Activated CD4-positive, alpha-beta T cell treated with anti-CD3 and anti-CD28 coated beads, Interleukin-2, amount 10 ng/mL, durations not matched to agents 7 days and 5 days (primary cell): Measurements from ENCODE around the gene APEH. TPM values are rescaled to one million over a fixed set of nuclear protein-coding genes. Genes with fewer than 3 reads are reported as not detected.
A peak's percentile ranks its signal among the peaks of the same experiment; 100 is the strongest.
"Not testable (repeated sequence)": the region's sequence is repeated elsewhere in the genome, so short reads cannot be mapped to it uniquely, and the experiment has no call there.

Experiments used
- CTCF ChIA-PET: fragments of 350-600 bp; sonication (Branson Sonifier 250); formaldehyde crosslinking; loops from one replicate; lab custom pipeline; 2021; ENCODE audit warnings: antibody characterized with exemption; lab: Charles Lee
- POLR2A ChIA-PET: fragments of 350-600 bp; sonication (Branson Sonifier 250); formaldehyde crosslinking; loops from one replicate; lab custom pipeline; 2021; ENCODE audit warnings: antibody characterized with exemption; lab: Charles Lee
- DNase-seq: peaks from one replicate; pipeline ENCODE4 v3.0.0-alpha.2; 2020
- H3K27ac Mint-ChIP-seq: one replicate; pipeline ENCODE4 v1.8.0; 2021; ENCODE audit warnings: mild to moderate bottlenecking, moderate library complexity, mixed read lengths
- H3K27me3 Mint-ChIP-seq: one replicate; pipeline ENCODE4 v1.8.0; 2021; ENCODE audit warnings: mixed read lengths
- H3K36me3 Mint-ChIP-seq: one replicate; pipeline ENCODE4 v1.8.0; 2021; ENCODE audit warnings: low read depth, mixed read lengths
- H3K4me1 Mint-ChIP-seq: one replicate; pipeline ENCODE4 v1.8.0; 2021; ENCODE audit warnings: mixed read lengths
- H3K4me3 Mint-ChIP-seq: one replicate; pipeline ENCODE4 v1.8.0; 2021; ENCODE audit warnings: mild to moderate bottlenecking, moderate library complexity, mixed read lengths
- H3K9me3 Mint-ChIP-seq: one replicate; pipeline ENCODE4 v1.8.0; 2021; ENCODE audit warnings: mixed read lengths
- total RNA-seq, 2 experiments: library from RNA; stranded (reverse); gene quantifications; one replicate each; pipeline ENCODE4 v1.2.3, GENCODE V29; 2021

APEH gene
- total RNA-seq, 2 experiments from 2014 or later, result 137 TPM

- peak overlapping the region; percentile 97 for H3K4me3 Mint-ChIP-seq
- peaks cover 38% of the 10 kb centered on the region for H3K4me1 Mint-ChIP-seq
- H3K27me3 Mint-ChIP-seq, H3K9me3 Mint-ChIP-seq, H3K36me3 Mint-ChIP-seq, DNase-seq, POLR2A ChIA-PET: not testable (repeated sequence)
- H3K27ac Mint-ChIP-seq, result peak overlapping the region; percentile 92
- CTCF ChIA-PET, result interaction anchor here (1.1 to 1.4 kb wide), 2 partner anchors 8 to 149 kb away, joined by 3 to 5 read pairs; no protein-coding TSS in a partner anchor
Observed at GRCh38 chr3:49688338-49689045, 14.3 kb downstream of the APEH start.

GRCh38 chr3:49689046-49689907, 15.1 kb downstream of the APEH start, which contains the start of the genes MST1 and RNF123:
TSS of gene MST1 (minus strand) at chr3:49689474. CDS start at chr3:49688691, 783 bp downstream.
TSS of gene RNF123 (plus strand) at chr3:49689557. CDS start at chr3:49691166, 1,609 bp downstream.
- Mint-ChIP-seq H3K4me3 (peak within 1 kb of the TSS; percentile 97), H3K27ac (peak within 1 kb of the TSS; percentile 92), H3K27me3 (peaks cover 10% of the 10 kb centered on the region), H3K9me3 (no peaks in the 10 kb centered on the region), H3K36me3 (no peaks in the 10 kb centered on the region), H3K4me1 (peaks cover 38% of the 10 kb centered on the region)
- ChIA-PET POLR2A (no interaction called here), CTCF (interaction anchor here (1.1 to 1.4 kb wide), 2 partner anchors 9 to 149 kb away, joined by 3 to 5 read pairs; no protein-coding TSS in a partner anchor)
- DNase-seq, result peak; percentile 92

GRCh38 chr3:49689908-49690624, 15.9 kb downstream of the APEH start:
- peaks cover 38% of the 10 kb centered on the region for H3K4me1 Mint-ChIP-seq
- CTCF ChIA-PET, result interaction anchor here (1.4 kb wide), 1 partner anchor 150 kb away, joined by 5 read pairs; no protein-coding TSS in a partner anchor

GRCh38 chr3:49690856-49691255, 16.7 kb downstream of the APEH start:
- H3K4me1 Mint-ChIP-seq, result peaks cover 38% of the 10 kb centered on the region
- DNase-seq, POLR2A ChIA-PET, H3K27me3 Mint-ChIP-seq, H3K9me3 Mint-ChIP-seq, CTCF ChIA-PET, H3K36me3 Mint-ChIP-seq: not testable (repeated sequence)
- H3K27ac Mint-ChIP-seq, result peak overlapping the region; percentile 66
- peak overlapping the region; percentile 97 for H3K4me3 Mint-ChIP-seq

More at GRCh38 chr3:49689908-49690624, 15.9 kb downstream of the APEH start:
- POLR2A ChIA-PET, DNase-seq, H3K9me3 Mint-ChIP-seq, H3K27me3 Mint-ChIP-seq, H3K36me3 Mint-ChIP-seq: not testable (repeated sequence)
- peak overlapping the region; percentile 97 for H3K4me3 Mint-ChIP-seq
- peak overlapping the region; percentile 92 for H3K27ac Mint-ChIP-seq

- DNase-seq, H3K9me3 Mint-ChIP-seq, POLR2A ChIA-PET, H3K4me3 Mint-ChIP-seq, H3K36me3 Mint-ChIP-seq, H3K27ac Mint-ChIP-seq, H3K27me3 Mint-ChIP-seq, CTCF ChIA-PET: not testable (repeated sequence)
- H3K4me1 Mint-ChIP-seq, result peaks cover 37% of the 10 kb centered on the region
Observed at GRCh38 chr3:49691481-49691880, 17.3 kb downstream of the APEH start.

GRCh38 chr3:49694409-49695070, 20.4 kb downstream of the APEH start:
- CTCF ChIA-PET, H3K9me3 Mint-ChIP-seq, H3K27me3 Mint-ChIP-seq, H3K36me3 Mint-ChIP-seq, H3K4me3 Mint-ChIP-seq, H3K27ac Mint-ChIP-seq, DNase-seq: not testable (repeated sequence)
- POLR2A ChIA-PET, result interaction anchor here (0.6 kb wide), 1 partner anchor 11 kb away, joined by 3 read pairs; no protein-coding TSS in a partner anchor
- peaks cover 23% of the 10 kb centered on the region for H3K4me1 Mint-ChIP-seq

- H3K9me3 Mint-ChIP-seq, DNase-seq, CTCF ChIA-PET, H3K27ac Mint-ChIP-seq, H3K36me3 Mint-ChIP-seq, H3K27me3 Mint-ChIP-seq, H3K4me3 Mint-ChIP-seq: not testable (repeated sequence)
- peaks cover 13% of the 10 kb centered on the region for H3K4me1 Mint-ChIP-seq
- POLR2A ChIA-PET, result interaction anchor here (0.6 kb wide), 1 partner anchor 10 kb away, joined by 3 read pairs; no protein-coding TSS in a partner anchor
Observed at GRCh38 chr3:49695350-49696015, 21.3 kb downstream of the APEH start.

- H3K4me3 Mint-ChIP-seq, result no peak overlapping the region
- H3K36me3 Mint-ChIP-seq, result no peaks in the 10 kb centered on the region
- CTCF ChIA-PET, result interaction anchor here (2.0 kb wide), 1 partner anchor 19 kb away, joined by 9 read pairs; the partner anchor contains the start of gene AMIGO3
- POLR2A ChIA-PET, result no interaction called here
- DNase-seq, result no peak
- no peaks in the 10 kb centered on the region for H3K4me1 Mint-ChIP-seq
- H3K9me3 Mint-ChIP-seq, result no peaks in the 10 kb centered on the region
- H3K27ac Mint-ChIP-seq, result no peak overlapping the region
- no peaks in the 10 kb centered on the region for H3K27me3 Mint-ChIP-seq
Observed at GRCh38 chr3:49699281-49699979, 25.3 kb downstream of the APEH start.

GRCh38 chr3:49700014-49700413, 25.9 kb downstream of the APEH start:
- no peaks in the 10 kb centered on the region for H3K36me3 Mint-ChIP-seq
- no peak overlapping the region for H3K27ac Mint-ChIP-seq
- no peaks in the 10 kb centered on the region for H3K4me1 Mint-ChIP-seq
- no peaks in the 10 kb centered on the region for H3K27me3 Mint-ChIP-seq
- POLR2A ChIA-PET, result no interaction called here
- H3K4me3 Mint-ChIP-seq, result no peak overlapping the region
- no peak for DNase-seq
- CTCF ChIA-PET, result interaction anchor here (1.4 to 2.0 kb wide), 2 partner anchors 19 to 160 kb away, joined by 5 to 9 read pairs; partner anchors contain the start of gene AMIGO3
- no peaks in the 10 kb centered on the region for H3K9me3 Mint-ChIP-seq

GRCh38 chr3:49700453-49701128, 26.4 kb downstream of the APEH start:
- Mint-ChIP-seq H3K36me3 (no peaks in the 10 kb centered on the region), H3K9me3 (no peaks in the 10 kb centered on the region), H3K27ac (no peak overlapping the region), H3K27me3 (no peaks in the 10 kb centered on the region), H3K4me3 (no peak overlapping the region), H3K4me1 (no peaks in the 10 kb centered on the region)
- ChIA-PET POLR2A (no interaction called here), CTCF (interaction anchor here (0.6 to 2.0 kb wide), 7 partner anchors 11 to 396 kb away, joined by 3 to 9 read pairs (median 3); partner anchors contain the start of gene AMIGO3)
- DNase-seq, result no peak
